ENCODE data around the gene SNF8.
A peak's percentile ranks its signal among the peaks of the same experiment; 100 is the strongest.

DNA sequence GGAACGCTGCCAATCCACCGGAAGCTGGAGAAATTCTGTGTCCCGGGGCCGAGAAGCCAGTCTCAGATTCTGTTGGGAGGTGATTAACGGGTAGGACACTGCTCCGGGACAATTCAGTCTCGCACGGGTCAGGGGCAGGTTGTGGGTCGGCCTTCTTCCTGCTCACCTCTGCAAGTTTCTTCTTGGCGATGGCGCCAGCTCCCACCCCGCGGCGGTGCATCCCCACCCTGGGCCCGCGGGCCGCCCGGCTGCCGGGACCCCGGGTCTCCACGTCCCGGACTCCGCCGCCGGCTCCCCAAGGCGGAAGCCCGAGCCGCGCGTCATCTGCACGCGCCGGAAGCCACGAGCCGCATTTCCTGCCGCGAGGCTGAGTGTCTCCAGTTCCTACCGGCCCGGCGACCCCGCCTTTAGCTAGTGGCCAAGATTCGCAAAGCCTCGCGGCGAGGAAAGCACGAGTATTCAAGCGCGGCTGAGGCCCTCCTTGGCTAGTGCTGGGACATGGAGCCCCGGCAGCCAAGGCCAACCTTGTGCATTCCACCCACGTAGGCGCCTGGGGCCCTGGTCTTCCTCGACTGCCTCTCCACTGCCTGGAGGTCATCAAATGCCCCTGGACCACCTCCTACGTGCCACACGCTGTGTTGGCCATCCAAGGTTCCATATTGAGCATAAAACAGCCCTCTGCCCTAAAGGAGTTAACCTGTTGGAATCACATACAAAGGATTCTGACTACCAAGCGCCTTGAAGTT, at the start of gene SNF8:
- TF ChIP-seq POLR2AphosphoS5 (IDR thresholded peaks at IDR 0.05) (peak; percentile 92 to 94), POLR2A (IDR thresholded peaks at IDR 0.05) (peak in 3 of 4 donors; percentile 63 to 90 (median 70)), EP300 (IDR thresholded peaks at IDR 0.05) (peak in 1 of 4 donors; percentile 2)
- TF ChIP-seq, protein P1, sequence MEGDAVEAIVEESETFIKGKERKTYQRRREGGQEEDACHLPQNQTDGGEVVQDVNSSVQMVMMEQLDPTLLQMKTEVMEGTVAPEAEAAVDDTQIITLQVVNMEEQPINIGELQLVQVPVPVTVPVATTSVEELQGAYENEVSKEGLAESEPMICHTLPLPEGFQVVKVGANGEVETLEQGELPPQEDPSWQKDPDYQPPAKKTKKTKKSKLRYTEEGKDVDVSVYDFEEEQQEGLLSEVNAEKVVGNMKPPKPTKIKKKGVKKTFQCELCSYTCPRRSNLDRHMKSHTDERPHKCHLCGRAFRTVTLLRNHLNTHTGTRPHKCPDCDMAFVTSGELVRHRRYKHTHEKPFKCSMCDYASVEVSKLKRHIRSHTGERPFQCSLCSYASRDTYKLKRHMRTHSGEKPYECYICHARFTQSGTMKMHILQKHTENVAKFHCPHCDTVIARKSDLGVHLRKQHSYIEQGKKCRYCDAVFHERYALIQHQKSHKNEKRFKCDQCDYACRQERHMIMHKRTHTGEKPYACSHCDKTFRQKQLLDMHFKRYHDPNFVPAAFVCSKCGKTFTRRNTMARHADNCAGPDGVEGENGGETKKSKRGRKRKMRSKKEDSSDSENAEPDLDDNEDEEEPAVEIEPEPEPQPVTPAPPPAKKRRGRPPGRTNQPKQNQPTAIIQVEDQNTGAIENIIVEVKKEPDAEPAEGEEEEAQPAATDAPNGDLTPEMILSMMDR (IDR thresholded peaks at IDR 0.05), result peak in 1 of 6 experiments; percentile 7

All from upper lobe of left lung (tissue), 4 donors.